Measurements from ENCODE around the gene LIN7B.
"Not testable (repeated sequence)": the region's sequence is repeated elsewhere in the genome, so short reads cannot be mapped to it uniquely, and the experiment has no call there.

The LIN7B gene

GRCh38 chr19:49145573-49146407, 31.6 kb downstream of the LIN7B start:
- peak; percentile 85 for DNase-seq (ENCODE audit: low spot score)

- DNase-seq (ENCODE audit: low spot score): not testable (repeated sequence)
Observed at GRCh38 chr19:49146408-49146770, 32.2 kb downstream of the LIN7B start.

GRCh38 chr19:49148044-49148682, 34.0 kb downstream of the LIN7B start:
- DNase-seq (ENCODE audit: low spot score): no peak

GRCh38 chr19:49148784-49149651, 34.8 kb downstream of the LIN7B start:
- peak; percentile 95 for DNase-seq (ENCODE audit: low spot score)

- DNase-seq (ENCODE audit: low spot score): peak; percentile 91
Observed at GRCh38 chr19:49149652-49150105, 35.5 kb downstream of the LIN7B start.

- DNase-seq (ENCODE audit: low spot score): peak; percentile 94
Observed at GRCh38 chr19:49150106-49150943, 36.2 kb downstream of the LIN7B start.

GRCh38 chr19:49150944-49151243, 36.7 kb downstream of the LIN7B start:
- no peak for DNase-seq (ENCODE audit: low spot score)

- peak; percentile 74 for DNase-seq (ENCODE audit: low spot score)
Observed at GRCh38 chr19:49151267-49152118, 37.3 kb downstream of the LIN7B start.

GRCh38 chr19:49152119-49152550, 38.0 kb downstream of the LIN7B start:
- no peak for DNase-seq (ENCODE audit: low spot score)

GRCh38 chr19:49153167-49153809, 39.1 kb downstream of the LIN7B start:
- no peak for DNase-seq (ENCODE audit: low spot score)

GRCh38 chr19:49154279-49154678, 40.1 kb downstream of the LIN7B start:
- DNase-seq (ENCODE audit: low spot score): no peak

- peak; percentile 68 for DNase-seq (ENCODE audit: low spot score)
Observed at GRCh38 chr19:49155005-49155819, 41.0 kb downstream of the LIN7B start, which contains the start of gene HRC. Gene HRC (minus strand): TSS chr19:49155396. CDS start chr19:49155237, 159 bp downstream.

GRCh38 chr19:49155820-49156346, 41.7 kb downstream of the LIN7B start:
- DNase-seq (ENCODE audit: low spot score): no peak

- DNase-seq (ENCODE audit: low spot score): peak; percentile 92
Observed at GRCh38 chr19:49157445-49158224, 43.5 kb downstream of the LIN7B start, which contains the start of gene TRPM4. Gene TRPM4 (plus strand): TSS chr19:49157792. CDS start chr19:49157867, 75 bp downstream.

GRCh38 chr19:49160450-49161189, 46.5 kb downstream of the LIN7B start:
- DNase-seq (ENCODE audit: low spot score): no peak

- no peak for DNase-seq (ENCODE audit: low spot score)
Observed at GRCh38 chr19:49161987-49162386, 47.8 kb downstream of the LIN7B start.

GRCh38 chr19:49165111-49165750, 51.1 kb downstream of the LIN7B start:
- DNase-seq (ENCODE audit: low spot score): no peak
